NB4 (cell line): Measurements from ENCODE around the gene PLCH2.
"Not testable (repeated sequence)": the region's sequence is repeated elsewhere in the genome, so short reads cannot be mapped to it uniquely, and the experiment has no call there.

Source experiments
- DNase-seq: peaks from one replicate; pipeline ENCODE4 v3.0.0; 2010; ENCODE audit warnings: low read depth
- H3K4me3 ChIP-seq: one replicate; pipeline ENCODE4 v1.5.1; 2011; ENCODE audit warnings: mild to moderate bottlenecking, low read depth, low read length, moderate library complexity
- MAX ChIP-seq: IDR thresholded peaks from 2 replicates; pipeline ENCODE4 v1.6.1; 2011; ENCODE audit warnings: low read depth, low read length
- MYC ChIP-seq: IDR thresholded peaks from 2 replicates; pipeline ENCODE4 v1.6.1; 2011; ENCODE audit warnings: low read depth, low read length
- POLR2A ChIP-seq: IDR thresholded peaks from 2 replicates; pipeline ENCODE4 v1.6.1; 2011; ENCODE audit warnings: mild to moderate bottlenecking; ENCODE audit not compliant: insufficient read length; ENCODE audit errors: extremely low read depth
- TF ChIP-seq, protein P1 (sequence below): IDR thresholded peaks from one replicate; pipeline ENCODE4 v1.5.1; 2012; ENCODE audit warnings: low read depth, low read length

The PLCH2 gene

DNA sequence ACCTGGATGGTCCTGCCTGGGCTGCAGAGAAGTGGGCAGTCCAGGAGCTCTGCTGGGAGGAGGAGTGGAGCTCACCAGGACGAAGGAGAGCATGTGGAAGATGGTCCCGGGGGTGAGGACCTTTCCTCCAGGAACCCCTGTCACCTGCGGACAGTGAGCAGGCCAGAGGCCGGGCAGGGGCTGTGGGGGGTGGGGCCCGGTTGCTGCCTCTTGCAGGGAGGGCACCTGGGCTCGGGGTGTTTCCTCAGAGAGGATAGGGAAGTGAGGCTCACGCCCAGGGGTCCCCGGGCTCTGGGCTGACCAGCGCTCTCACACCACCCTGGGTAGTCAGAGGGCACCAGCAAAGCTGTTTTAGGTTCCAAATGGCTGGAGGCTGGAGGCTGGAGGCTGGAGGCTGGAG, 41.0 kb upstream of the PLCH2 start:
- no peak for DNase-seq
- no peak overlapping the region for H3K4me3 ChIP-seq
- no peak for TF ChIP-seq MYC
- no peak for TF ChIP-seq POLR2A
- no peak for TF ChIP-seq MAX
- TF ChIP-seq, protein P1, sequence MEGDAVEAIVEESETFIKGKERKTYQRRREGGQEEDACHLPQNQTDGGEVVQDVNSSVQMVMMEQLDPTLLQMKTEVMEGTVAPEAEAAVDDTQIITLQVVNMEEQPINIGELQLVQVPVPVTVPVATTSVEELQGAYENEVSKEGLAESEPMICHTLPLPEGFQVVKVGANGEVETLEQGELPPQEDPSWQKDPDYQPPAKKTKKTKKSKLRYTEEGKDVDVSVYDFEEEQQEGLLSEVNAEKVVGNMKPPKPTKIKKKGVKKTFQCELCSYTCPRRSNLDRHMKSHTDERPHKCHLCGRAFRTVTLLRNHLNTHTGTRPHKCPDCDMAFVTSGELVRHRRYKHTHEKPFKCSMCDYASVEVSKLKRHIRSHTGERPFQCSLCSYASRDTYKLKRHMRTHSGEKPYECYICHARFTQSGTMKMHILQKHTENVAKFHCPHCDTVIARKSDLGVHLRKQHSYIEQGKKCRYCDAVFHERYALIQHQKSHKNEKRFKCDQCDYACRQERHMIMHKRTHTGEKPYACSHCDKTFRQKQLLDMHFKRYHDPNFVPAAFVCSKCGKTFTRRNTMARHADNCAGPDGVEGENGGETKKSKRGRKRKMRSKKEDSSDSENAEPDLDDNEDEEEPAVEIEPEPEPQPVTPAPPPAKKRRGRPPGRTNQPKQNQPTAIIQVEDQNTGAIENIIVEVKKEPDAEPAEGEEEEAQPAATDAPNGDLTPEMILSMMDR, result no peak

- no peak for DNase-seq
- TF ChIP-seq MAX (no peak), MYC (no peak), POLR2A (no peak)
- TF ChIP-seq, protein P1, result no peak
- H3K4me3 ChIP-seq, result no peak overlapping the region
These were observed 40.2 kb upstream of the PLCH2 start for GRCh38 chr1:2435746-2436355.

GRCh38 chr1:2436876-2437275, 39.2 kb upstream of the PLCH2 start:
- H3K4me3 ChIP-seq, result no peak overlapping the region
- no peak for TF ChIP-seq MYC
- no peak for TF ChIP-seq POLR2A
- TF ChIP-seq MAX, result no peak
- TF ChIP-seq, protein P1, result no peak
- no peak for DNase-seq

DNA sequence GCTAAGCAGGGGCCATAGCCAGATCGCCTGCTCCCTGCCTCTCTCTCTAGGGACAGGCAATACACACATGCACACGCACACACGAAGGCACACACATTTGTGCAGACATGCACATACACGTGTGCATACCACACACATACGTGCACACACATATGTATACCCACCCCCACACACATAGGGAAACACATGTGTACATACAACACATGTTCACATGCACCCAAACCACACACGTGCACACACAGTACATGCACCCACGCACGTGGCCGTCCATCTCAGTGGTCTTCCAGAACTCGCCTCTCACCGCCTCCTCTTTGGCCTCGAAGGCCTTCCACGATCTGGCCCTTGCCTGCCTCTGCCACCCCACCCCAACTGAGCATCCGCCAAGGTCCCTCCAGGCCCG, 38.5 kb upstream of the PLCH2 start:
- no peak for TF ChIP-seq MYC
- 0 out of 2 replicates have a peak, but pooled peaks have one; percentile 22 for TF ChIP-seq MAX
- H3K4me3 ChIP-seq, result no peak overlapping the region
- DNase-seq, result no peak

DNA sequence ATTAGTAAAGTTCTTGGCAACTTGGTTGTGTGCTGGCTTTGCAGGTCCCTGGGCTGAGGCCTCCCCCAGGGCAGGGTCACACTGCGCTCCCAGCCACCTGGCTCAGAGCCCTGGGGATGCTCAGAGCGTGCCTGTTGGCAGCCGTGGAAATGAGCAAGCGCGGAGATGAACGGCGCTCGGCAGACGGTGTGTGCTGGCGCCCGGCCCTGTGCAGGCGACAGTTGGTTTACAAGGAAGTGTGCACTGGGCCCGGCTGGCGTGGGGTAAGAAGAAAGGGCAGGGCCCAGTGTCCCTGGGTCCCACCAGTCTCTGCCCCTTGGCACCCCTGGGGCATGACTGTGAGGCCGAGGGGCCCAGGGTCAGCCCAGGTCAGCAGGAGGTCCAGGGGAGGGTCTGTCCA, 38.1 kb upstream of the PLCH2 start:
- TF ChIP-seq POLR2A, result no peak
- TF ChIP-seq, protein P1, result no peak
- no peak for TF ChIP-seq MYC
- no peak for TF ChIP-seq MAX
- DNase-seq, result no peak
- H3K4me3 ChIP-seq, result no peak overlapping the region

GRCh38 chr1:2438641-2439040, 37.4 kb upstream of the PLCH2 start:
- no peak for DNase-seq
- TF ChIP-seq POLR2A, result no peak
- H3K4me3 ChIP-seq, result no peak overlapping the region

- no peak overlapping the region for H3K4me3 ChIP-seq
- TF ChIP-seq MYC, result no peak
- no peak for TF ChIP-seq MAX
- no peak for TF ChIP-seq POLR2A
- no peak for DNase-seq
These were observed 36.7 kb upstream of the PLCH2 start for GRCh38 chr1:2439369-2439768.

GRCh38 chr1:2440346-2440745, 35.7 kb upstream of the PLCH2 start:
- not testable (repeated sequence) for H3K4me3 ChIP-seq, DNase-seq
